HG03135 (cell line): ENCODE measurements around the gene MGST2.
"Not testable (repeated sequence)": the region's sequence is repeated elsewhere in the genome, so short reads cannot be mapped to it uniquely, and the experiment has no call there.

Source experiments
- ATAC-seq: cut with Tn5 transposase; IDR thresholded peaks from one replicate; pipeline ENCODE4 v1.9.1; 2021; ENCODE audit warnings: mild to moderate bottlenecking, moderate library complexity; ENCODE audit not compliant: unreplicated experiment

The MGST2 gene

DNA sequence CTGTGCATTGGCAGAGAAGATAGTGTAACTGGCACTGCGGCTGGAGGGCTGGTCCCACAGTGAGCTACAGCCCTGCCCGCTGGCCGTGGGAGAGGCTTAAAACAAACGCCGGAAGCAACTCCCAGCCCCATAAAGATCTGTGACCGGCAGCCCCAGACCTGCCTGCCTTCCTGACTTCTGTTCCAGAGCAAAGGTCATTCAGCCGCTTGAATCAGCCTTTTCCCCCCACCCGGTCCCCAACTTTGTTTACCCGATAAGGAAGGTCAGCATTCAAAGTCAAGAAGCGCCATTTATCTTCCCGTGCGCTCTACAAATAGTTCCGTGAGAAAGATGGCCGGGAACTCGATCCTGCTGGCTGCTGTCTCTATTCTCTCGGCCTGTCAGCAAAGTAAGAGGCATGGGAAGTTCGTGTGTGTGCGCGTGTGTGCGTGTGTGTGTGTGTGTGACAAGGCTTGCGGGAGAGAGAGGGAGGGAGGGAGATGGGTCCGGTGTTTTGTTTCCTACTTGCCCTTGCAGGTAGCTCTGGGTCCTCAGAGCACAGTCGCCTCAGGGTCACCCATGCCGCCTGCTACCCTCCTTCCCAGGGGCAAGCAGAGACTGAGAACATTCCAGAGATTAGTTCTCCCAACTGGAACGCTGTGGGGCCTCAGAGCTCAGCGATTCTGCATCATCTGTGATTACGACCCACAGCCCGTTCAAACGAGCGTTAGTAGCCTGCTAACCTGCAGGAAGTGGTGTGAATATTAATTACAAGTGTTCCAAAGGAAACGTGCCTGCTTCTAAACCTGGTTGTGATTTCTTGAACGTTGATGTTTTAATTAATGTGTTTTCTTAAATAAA, at the start of gene MGST2:
TSS of gene MGST2 (plus strand) at position 130 of the 840 bp plus-strand sequence. CDS start at position 331, 201 bp downstream.
- ATAC-seq, result peak; percentile 58

DNA sequence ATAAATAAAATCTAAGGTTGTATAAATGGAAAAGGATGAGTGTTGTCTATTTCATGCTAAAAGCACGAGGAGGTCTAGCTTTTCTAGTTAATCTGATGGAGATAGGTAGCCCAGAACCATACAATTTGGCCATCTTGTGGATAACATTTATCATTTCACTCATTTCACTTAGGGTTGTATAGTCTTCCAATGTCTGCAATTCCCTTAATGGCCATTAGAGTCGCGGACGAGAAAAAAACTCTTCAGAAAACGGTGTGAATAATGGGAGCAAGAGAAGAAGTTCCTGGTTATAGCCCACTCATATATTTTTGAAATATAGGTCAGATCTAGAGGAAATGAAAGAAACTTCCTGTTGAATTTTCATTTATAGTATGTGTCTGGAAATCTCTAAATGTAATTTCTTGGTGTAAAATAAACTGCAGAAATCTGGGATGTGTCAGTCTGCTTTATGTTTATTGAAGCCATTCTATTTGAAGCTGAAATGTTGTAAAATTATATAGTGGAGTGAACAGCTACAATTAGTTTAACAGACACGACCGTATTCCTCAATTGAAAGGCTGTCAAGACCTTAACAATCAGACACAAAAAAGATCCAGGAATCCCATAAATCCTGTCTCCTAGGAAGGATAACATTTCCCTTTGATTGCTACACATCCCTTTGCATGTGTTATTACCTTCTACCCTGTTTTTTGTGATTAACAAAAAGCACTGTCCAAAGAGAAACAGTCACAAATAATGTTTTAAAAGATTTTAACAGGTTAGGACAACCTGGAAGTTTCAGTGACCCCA, 47.7 kb upstream of the MGST2 start:
- ATAC-seq, result no peak

DNA sequence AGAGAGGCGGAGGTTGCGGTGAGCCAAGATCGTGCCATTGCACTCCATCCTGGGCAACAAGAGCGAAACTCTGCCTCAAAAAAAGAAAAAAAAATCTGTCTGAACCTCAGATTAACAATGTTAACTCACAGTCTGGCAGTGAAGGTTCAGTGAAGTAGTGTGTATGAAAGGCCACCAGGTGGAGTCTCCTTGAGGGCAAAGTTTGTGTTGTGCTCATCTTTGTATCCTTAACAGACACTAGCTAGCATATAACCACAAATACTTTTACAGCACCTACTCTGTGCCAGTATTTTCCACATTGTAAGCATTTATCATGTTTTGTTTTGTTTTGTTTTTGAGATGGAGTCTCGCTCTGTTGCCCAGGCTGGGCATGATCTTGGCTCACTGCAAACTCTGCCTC, 46.0 kb upstream of the MGST2 start:
- peak; percentile 85 for ATAC-seq

DNA sequence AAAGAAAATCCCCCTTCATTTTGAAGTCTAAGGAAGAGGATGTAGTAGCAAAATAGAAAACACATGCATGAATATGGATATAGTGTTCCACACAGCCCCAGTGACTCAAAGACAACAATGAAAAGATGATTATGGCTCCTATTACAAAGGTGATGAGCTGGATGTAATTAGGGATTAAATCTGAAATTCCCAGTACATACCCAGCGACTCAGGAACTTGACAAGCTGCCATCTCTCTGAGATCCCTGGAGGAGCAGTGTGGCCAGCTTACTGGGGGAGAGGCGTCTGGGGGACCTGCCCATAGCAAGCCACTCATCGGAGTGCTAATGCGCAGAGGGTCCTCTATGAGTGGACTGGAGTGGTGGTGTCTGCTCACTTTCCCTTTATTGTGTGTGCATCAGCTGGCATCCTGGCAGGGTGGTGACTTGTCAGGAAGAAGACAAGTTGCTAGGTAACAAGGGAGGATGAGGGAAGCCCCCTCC, 42.7 kb upstream of the MGST2 start:
- ATAC-seq, result no peak

DNA sequence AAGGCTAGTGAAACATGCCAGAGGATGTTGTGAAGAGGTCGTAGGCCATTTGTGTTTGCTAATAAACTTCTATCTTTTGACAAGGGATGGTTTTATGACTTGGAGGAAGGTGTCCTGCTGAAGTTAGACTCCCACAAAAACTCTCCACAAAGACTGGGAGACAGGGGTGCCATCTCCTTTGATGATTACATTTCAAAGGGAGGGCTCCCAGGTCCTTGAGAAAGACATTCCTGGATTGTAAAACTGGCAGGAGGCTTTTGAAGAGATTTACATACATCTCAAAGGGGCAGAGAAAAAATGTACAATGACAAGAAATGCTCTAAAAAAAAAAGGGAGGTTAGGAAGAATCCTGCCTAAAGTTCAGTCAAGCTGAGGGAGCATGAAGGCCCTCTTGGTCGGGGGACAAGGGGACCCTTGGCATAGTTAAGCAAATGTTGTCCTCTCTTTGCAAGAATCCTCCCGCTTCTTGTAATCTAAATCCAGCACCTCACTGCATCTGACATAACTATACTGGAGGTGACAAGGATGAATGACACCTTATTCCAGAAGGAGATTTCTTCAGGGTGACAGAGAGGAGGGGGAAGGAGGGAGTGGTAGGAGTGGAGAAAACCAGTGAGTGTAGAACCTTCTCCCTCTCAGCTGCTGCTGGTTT, 41.1 kb upstream of the MGST2 start:
- no peak for ATAC-seq

DNA sequence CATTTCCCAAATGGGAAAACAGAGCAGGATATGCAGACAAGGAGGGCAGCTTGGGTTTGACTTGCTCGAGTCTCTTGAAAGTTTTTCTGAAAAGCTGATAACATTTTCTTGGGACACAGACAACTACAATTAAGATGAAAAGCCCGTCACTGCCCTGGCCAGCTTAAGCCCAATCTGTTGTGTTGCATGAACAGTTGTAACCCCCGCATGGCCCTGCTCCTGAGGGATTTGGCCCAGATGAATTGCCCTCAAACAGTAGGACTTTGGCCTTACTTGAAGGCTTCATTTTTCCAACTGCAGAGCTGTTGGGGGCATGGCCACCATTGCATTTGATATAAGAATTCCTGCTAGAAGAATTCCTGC, 40.5 kb upstream of the MGST2 start:
- no peak for ATAC-seq

DNA sequence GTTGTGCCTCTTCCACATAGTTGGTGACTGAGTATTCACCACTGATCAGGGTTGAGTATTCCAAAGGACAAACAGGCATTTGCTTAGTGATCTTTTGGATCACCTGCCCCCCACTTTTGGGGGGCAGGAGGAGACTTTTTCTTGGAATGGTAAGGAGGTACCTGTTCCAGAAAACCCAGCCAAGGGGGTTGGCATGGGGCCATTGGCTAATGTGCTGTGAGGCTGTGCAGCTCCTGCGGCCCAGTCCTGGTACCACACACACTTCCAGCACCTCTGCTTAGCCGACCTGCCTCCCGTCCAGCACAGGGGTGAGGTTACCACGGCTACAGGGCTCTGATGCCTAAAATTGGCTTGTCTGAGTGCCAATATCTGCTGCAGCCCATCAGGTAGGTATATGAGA, 40.1 kb upstream of the MGST2 start:
- no peak for ATAC-seq

DNA sequence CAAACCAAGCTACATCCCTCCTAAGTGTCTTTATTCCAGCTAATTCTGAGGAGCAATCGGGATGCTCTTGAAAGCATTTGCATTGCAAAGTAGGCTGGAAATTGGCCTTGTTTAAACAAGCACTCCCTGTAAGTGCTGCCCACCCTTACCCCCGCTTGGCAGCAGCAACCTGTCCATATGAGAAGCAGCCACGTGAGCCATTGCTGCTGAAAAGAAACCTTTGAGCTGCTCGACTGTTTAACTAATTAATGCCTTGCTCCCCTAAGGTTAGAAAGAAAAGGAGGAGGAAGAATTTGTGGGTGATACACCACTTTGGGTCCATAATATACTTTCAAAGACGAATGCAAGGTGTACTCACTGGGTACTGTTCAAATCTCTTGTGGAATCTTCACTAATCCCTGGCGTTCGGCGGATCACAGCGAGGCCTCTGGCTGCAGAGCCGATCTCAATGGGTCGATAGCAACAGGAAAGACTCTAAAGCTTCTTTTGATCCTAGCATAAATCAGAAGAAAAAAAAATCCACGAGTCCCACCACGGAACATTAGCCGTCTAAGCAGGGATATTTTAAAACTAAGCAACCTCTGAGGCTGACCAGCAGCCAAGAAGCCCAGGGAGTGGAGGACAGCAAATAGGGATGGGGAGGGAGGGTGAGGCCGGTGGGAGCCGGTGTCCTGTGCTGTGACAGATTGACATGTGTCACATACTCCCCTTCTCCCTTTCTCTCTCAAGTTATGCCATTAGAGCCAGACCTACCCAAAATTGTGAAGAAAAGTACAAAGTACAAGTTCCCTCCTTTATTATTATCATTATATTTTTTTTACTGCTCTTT, 37.2 kb upstream of the MGST2 start:
- ATAC-seq, result no peak

DNA sequence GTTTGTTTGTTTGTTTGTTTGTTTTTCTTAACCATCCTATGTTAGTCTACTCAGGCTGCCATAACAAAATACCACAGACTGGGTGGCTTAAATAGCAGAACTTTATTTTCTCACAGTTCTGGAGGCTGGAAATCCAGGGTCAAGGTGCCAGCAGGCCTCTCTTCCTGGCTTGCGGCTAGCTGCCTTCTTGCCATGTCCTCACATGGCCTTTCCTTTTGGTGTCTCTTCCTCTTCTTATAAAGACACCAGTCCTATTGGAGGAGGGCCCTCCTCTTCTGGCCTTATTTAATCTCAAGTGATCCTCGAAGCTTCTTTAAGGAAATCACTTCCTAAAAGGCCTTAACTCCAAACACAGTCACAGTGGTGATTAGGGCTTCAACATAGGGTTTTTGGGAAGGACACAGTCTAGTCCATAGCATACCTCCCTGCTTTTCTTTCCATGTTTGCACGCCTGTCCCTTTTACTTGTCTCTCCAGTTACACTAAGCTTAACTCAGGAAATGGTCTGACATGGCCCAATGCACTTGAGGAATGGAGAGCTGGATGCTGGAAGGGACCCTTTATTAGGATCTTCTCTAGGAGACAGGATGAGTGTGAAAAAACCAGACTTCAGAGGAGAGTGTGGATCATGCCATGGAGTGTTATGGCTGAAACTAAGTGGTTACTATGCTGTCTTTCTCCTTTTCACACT, 36.0 kb upstream of the MGST2 start:
- ATAC-seq, result no peak

DNA sequence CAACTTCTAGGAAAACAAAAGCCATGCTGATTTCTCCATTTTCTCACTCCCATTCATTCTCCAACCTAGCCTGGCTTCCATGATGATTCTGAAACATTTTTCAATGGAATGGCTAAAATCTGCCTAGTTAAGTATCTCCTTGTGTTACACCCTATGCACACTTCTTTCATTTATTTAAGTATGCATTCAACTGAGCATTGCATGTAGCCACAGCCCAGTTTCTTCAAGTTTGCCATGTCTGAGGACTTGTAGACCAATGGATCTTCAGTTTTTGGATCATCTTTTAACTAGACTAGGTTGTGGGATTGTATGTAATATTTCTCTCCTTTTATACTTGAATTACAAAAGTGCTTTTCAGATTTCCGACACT, 35.5 kb upstream of the MGST2 start:
- no peak for ATAC-seq

DNA sequence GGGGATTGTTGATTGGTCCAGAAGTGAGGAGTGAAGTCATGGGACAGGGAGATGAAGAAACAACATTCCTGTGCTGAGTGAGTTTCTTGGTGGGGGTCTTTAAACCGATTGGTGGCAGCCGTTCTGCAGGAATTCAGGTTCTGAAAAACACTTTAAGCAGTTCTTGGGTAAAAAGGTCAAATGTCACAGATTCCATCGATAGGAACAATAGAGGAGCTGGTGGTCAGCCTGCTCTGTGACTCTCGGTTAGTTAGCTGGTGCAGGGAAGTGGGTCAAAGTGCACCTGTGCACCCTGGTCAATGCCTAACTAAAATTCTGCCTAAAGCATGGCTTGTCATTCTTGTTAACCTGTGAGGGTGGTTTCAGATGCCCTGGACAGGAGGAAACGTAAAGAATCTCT, 34.6 kb upstream of the MGST2 start:
- ATAC-seq, result no peak

DNA sequence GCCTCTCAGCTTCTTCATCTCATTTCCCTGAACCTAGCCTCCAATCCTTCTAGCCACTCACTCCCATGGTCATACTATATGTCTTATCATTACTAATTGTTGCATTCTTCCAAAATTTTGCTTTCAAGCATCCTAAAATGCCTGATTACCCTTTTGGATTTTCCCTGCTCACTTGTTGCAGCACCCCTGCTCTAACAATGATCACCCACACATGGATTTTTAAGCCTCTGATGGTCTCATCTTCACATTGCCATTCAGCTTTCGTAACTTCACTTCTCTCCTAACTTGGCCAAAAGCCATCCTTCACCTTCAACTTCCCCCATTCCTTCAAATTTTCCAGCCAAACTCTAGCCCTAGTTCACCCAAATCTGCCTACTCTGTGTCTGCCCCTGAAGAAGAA, 33.8 kb upstream of the MGST2 start:
- ATAC-seq, result no peak

DNA sequence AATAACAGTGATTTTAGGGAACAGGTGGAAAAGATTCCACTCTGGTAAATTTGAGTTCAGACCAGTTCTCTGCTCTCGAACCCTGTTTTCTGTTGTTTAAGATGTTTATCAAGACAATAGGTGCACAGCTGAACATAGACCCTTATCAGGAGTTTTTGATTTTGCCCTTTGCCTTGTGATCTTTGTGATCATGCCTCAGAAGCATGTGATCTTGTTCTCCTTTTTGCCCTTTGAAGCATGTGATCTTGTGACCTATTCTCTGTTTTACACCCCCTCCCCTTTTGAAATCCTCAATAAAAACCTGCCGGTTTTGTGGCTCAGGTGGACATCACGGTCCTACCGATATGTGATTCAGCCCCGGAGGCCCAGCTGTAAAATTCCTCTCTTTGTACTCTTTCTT, 32.9 kb upstream of the MGST2 start:
- not testable (repeated sequence) for ATAC-seq

DNA sequence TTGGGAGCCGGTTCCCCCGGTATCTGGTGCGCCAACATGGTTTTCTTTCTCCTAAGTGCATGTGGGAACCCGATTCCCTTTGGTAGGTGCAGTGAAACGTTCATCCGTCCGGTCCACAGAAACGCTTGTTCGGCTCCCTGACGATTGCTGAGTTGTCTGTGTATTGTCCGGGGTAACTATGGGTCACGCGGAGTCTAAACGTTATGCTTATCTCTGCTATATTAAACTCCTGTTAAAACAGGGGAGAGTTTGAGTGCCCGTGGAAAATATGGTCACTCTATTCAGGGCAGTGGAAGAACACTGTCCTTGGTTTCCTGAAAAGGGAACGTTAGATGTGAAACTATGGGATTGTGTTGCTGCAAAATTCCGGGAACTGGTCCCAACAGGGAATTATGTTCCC, 32.4 kb upstream of the MGST2 start:
- no peak for ATAC-seq

DNA sequence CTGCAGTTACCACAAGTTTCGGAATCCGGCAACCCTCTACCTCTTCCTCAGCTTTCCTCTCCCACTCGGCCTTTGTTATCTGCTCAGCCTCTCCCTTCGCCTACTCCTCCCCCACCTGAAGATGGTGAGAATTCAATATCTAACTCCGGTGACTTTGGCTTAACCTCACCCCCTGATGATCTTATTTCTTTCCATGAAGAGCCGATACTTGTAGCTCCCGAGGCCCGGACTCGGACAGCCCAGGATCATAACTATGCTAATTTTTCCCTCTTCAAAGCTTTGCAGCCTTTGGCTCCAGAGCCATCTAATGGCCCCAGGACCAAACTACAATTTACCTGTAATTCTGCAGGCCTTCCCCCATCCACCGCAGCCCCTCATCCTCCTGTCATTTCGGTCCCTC, 32.0 kb upstream of the MGST2 start:
- no peak for ATAC-seq

DNA sequence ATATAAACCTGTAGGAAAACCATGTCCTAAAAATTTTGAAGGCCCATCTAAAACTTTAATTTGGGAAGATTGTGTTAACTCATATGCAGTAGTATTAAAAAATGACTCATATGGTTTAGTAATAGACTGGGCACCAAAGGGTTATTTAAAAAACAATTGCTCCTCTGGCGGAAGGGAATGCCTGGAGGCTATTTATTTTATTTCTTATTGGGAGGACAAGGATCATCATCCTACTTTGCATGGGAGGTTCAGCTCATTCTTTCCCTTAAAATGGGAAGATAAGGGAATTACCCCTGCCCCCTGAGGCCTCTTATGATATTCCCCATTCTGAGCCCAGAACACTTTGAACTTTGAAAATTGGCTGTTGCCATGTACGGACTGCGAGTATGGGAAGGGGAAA, 29.7 kb upstream of the MGST2 start:
- ATAC-seq, result no peak

DNA sequence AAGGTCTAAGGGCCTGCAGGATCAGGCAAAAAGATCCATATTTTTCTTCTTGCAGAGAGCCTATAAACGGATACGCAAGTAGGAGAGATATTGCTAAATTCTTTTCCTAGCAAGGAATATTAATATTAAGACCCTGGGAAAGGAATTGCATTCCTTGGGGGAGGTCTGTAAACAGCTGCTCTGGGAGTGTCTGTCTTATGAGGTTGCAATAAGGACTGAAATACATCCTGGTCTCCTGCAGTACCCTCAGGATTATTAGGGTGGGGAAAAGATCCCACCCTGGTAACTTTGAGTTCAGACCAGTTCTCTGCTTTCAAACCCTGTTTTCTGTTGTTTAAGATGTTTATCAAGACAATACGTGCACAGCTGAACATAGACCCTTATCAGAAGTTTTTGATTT, 27.3 kb upstream of the MGST2 start:
- not testable (repeated sequence) for ATAC-seq

DNA sequence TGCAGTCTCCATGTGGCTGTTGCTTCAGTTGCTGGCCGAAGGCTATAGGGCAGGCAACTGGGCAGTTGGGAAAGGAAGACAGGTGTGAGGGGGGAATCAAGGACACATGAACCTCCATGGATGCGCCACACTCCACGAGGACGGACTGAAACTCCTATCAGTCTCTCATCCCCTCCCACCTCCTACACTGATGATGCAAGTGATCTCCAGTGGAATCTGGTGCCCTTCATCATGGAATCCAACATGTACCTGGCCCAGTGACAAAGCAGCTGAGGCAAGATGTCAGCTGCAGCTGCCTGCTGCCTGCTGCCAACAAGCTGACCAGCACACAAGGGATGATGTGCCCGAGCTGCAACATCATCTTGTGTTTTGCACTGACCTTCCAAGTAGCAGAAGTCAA, 26.0 kb upstream of the MGST2 start:
- ATAC-seq, result no peak

DNA sequence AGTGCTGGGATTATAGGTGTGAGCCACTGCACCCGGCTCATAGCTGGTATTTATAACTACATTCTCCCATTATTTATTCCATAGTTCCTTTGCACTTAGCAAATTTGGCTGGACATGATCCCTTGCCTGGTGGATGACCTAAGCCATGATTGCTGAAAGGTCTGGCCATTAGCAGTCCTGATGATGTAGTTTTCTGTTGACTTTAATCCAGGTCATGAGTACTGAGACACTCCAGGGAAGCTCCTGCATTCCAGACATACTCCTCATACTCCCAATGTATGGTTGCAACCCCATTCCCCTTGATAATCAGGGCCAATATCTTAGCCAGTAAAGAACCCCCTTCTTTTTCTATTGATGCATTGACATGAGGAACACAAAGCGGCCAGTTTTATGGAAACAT, 24.4 kb upstream of the MGST2 start:
- ATAC-seq, result no peak

DNA sequence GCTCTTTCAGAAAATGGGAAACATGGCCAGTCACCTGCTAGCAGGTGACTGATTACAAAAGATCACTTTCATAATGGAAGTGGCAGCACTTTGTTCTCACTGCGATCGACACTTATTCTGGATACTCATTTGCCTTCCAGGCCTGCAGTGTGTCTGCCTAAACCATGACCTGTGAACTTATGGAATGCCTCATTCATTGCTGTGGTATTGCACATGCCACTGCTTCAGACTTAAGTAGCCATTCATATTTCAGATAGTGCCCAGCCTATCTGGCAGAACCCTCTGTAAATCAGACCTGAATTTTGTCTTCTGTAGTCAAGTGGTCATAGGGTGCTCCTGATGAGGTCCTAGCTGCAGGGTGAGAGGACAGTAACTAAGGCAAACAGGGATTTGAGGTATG, 23.3 kb upstream of the MGST2 start:
- ATAC-seq, result no peak
